Stimulated activated CD4-positive, alpha-beta T cell treated with anti-CD3 and anti-CD28 coated beads, Interleukin-2, amount 100 ng/mL, for 4 hours (primary cell): Measurements from ENCODE around the gene CANT1.
"Not testable (repeated sequence)": the region's sequence is repeated elsewhere in the genome, so short reads cannot be mapped to it uniquely, and the experiment has no call there.

Source experiments
- DNase-seq: peaks from one replicate; pipeline ENCODE4 v3.0.0-alpha.2; 2020; ENCODE audit warnings: low read depth

The CANT1 gene

GRCh38 chr17:78958641-78959127, 50.9 kb downstream of the CANT1 start:
- no peak for DNase-seq

GRCh38 chr17:78957128-78957527, 52.4 kb downstream of the CANT1 start:
- no peak for DNase-seq

- no peak for DNase-seq
These were observed 53.3 kb downstream of the CANT1 start for GRCh38 chr17:78956254-78956653.

GRCh38 chr17:78954684-78955083, 54.9 kb downstream of the CANT1 start:
- DNase-seq: no peak

GRCh38 chr17:78953356-78954350, 55.9 kb downstream of the CANT1 start:
- no peak for DNase-seq

- DNase-seq: no peak
These were observed 56.9 kb downstream of the CANT1 start for GRCh38 chr17:78952706-78953105.

GRCh38 chr17:78951967-78952551, 57.5 kb downstream of the CANT1 start:
- no peak for DNase-seq

GRCh38 chr17:78950870-78951269, 58.7 kb downstream of the CANT1 start:
- no peak for DNase-seq

- DNase-seq: no peak
These were observed 62.1 kb downstream of the CANT1 start for GRCh38 chr17:78947235-78948149.

- DNase-seq: no peak
These were observed 62.9 kb downstream of the CANT1 start for GRCh38 chr17:78946631-78947030.

GRCh38 chr17:78946131-78946530, 63.4 kb downstream of the CANT1 start:
- DNase-seq: no peak

GRCh38 chr17:78945455-78945854, 64.1 kb downstream of the CANT1 start:
- not testable (repeated sequence) for DNase-seq

- DNase-seq: no peak
These were observed 64.6 kb downstream of the CANT1 start for GRCh38 chr17:78944956-78945355.

GRCh38 chr17:78944026-78944425, 65.5 kb downstream of the CANT1 start:
- no peak for DNase-seq
